ENCODE measurements around the gene CCR3.

DNA sequence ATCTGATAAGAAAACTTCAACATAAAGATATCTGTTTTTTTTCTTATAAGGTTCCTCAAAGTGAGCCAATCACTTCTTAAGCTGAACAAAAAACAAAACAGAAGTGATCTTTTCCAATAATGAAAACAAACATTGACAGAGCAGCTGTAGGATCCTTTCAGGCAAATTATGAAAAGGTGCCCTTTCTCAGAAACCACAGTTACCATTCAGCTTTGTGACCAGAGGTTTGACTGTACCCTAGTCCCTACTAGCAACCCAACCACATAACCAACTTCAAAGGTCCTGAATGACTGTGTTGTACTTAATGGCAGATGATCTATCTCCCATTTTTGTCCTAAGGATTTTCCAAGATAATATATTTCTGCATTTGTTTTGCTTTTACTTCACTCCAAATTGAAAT is 72.3 kb downstream of the CCR3 start:
- TF ChIP-seq, protein P1, sequence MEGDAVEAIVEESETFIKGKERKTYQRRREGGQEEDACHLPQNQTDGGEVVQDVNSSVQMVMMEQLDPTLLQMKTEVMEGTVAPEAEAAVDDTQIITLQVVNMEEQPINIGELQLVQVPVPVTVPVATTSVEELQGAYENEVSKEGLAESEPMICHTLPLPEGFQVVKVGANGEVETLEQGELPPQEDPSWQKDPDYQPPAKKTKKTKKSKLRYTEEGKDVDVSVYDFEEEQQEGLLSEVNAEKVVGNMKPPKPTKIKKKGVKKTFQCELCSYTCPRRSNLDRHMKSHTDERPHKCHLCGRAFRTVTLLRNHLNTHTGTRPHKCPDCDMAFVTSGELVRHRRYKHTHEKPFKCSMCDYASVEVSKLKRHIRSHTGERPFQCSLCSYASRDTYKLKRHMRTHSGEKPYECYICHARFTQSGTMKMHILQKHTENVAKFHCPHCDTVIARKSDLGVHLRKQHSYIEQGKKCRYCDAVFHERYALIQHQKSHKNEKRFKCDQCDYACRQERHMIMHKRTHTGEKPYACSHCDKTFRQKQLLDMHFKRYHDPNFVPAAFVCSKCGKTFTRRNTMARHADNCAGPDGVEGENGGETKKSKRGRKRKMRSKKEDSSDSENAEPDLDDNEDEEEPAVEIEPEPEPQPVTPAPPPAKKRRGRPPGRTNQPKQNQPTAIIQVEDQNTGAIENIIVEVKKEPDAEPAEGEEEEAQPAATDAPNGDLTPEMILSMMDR (IDR thresholded peaks at IDR 0.05; ENCODE audit: borderline replicate concordance, extremely low read depth, low read length, poor library complexity, severe bottlenecking) = no peak
- TF ChIP-seq EZH2 (IDR thresholded peaks at IDR 0.05; ENCODE audit: borderline replicate concordance, low read depth, low read length, severe bottlenecking) = no peak

Data from DND-41 (cell line).